A549 (cell line): ENCODE results near the gene CNTFR.

Experiments used
- EP300 ChIP-seq, 2 experiments: fragments of >200 bp; sonication (Bioruptor Twin); formaldehyde crosslinking; IDR thresholded peaks; 2 replicates in 1 of 2; 3 replicates in 1 of 2; pipeline ENCODE4 v1.6.1; 2016 to 2017
- MAX ChIP-seq: IDR thresholded peaks from 2 replicates; pipeline ENCODE4 v1.6.1; 2012
- MAZ ChIP-seq: fragments of 150-350 bp; IDR thresholded peaks from 2 replicates; pipeline ENCODE4 v1.6.1; 2014; ENCODE audit warnings: antibody characterized with exemption, low read depth, low read length, borderline replicate concordance
- PHF8 ChIP-seq: fragments of 200-600 bp; sonication (generic); IDR thresholded peaks from 2 replicates; pipeline ENCODE4 v1.6.1; 2016; ENCODE audit warnings: low read depth, mild to moderate bottlenecking, antibody characterized with exemption, moderate library complexity, borderline replicate concordance
- POLR2A ChIP-seq: IDR thresholded peaks from 2 replicates; pipeline ENCODE4 v1.6.1; 2012; ENCODE audit warnings: mild to moderate bottlenecking, low read length
- RAD21 ChIP-seq, 2 experiments: fragments of >200 bp in 1 of 2; sonication (Bioruptor Twin) in 1 of 2; formaldehyde crosslinking in 1 of 2; IDR thresholded peaks in 1 of 2; conservative IDR thresholded peaks in 1 of 2; 2 replicates in 1 of 2; 3 replicates in 1 of 2; pipeline ENCODE4 v1.6.1; 2012 to 2018; ENCODE audit warnings: inconsistent platforms in 1 of 2
- RCOR1 ChIP-seq: fragments of 150-350 bp; IDR thresholded peaks from 2 replicates; pipeline ENCODE4 v1.6.1; 2014; ENCODE audit warnings: antibody characterized with exemption, low read length, low read depth
- SMC3 ChIP-seq: fragments of >200 bp; sonication (Bioruptor Twin); formaldehyde crosslinking; IDR thresholded peaks from 3 replicates; pipeline ENCODE4 v1.6.1; 2018; ENCODE audit warnings: inconsistent platforms
- ZSCAN20 ChIP-seq: fragments of 250-450 bp; sonication (Bioruptor Pico); IDR thresholded peaks from 2 replicates; pipeline ENCODE4 v1.8.0; 2022; ENCODE audit warnings: mild to moderate bottlenecking, moderate library complexity
- TF ChIP-seq, protein P1 (sequence below): fragments of >200 bp; sonication (Bioruptor Twin); formaldehyde crosslinking; IDR thresholded peaks from 3 replicates; pipeline ENCODE4 v1.5.1; 2016
- TF ChIP-seq, protein P2 (sequence below): fragments of 450-650 bp; IDR thresholded peaks from 2 replicates; pipeline ENCODE4 v1.6.1; 2014; ENCODE audit warnings: antibody characterized with exemption
- TF ChIP-seq, protein P3 (sequence below): fragments of >200 bp; sonication (Bioruptor Twin); formaldehyde crosslinking; IDR thresholded peaks from 3 replicates; pipeline ENCODE4 v1.6.1; 2016
- TF ChIP-seq, protein P4 (sequence below): fragments of 250-450 bp; sonication (Bioruptor Pico); IDR thresholded peaks from 2 replicates; pipeline ENCODE4 v1.5.0; 2021; ENCODE audit warnings: mild to moderate bottlenecking, moderate library complexity, borderline replicate concordance

- TF ChIP-seq, protein P1, sequence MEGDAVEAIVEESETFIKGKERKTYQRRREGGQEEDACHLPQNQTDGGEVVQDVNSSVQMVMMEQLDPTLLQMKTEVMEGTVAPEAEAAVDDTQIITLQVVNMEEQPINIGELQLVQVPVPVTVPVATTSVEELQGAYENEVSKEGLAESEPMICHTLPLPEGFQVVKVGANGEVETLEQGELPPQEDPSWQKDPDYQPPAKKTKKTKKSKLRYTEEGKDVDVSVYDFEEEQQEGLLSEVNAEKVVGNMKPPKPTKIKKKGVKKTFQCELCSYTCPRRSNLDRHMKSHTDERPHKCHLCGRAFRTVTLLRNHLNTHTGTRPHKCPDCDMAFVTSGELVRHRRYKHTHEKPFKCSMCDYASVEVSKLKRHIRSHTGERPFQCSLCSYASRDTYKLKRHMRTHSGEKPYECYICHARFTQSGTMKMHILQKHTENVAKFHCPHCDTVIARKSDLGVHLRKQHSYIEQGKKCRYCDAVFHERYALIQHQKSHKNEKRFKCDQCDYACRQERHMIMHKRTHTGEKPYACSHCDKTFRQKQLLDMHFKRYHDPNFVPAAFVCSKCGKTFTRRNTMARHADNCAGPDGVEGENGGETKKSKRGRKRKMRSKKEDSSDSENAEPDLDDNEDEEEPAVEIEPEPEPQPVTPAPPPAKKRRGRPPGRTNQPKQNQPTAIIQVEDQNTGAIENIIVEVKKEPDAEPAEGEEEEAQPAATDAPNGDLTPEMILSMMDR, result no peak
- TF ChIP-seq MAX, result no peak
- no peak for TF ChIP-seq ZSCAN20 (CRISPR knock-in tag)
- no peak for TF ChIP-seq EP300 (IDR thresholded peaks at IDR 0.05)
- no peak for TF ChIP-seq RAD21 (conservative IDR thresholded peaks at IDR 0.05 in 1 of 2, IDR thresholded peaks at IDR 0.05 in 1 of 2)
- TF ChIP-seq, protein P2, sequence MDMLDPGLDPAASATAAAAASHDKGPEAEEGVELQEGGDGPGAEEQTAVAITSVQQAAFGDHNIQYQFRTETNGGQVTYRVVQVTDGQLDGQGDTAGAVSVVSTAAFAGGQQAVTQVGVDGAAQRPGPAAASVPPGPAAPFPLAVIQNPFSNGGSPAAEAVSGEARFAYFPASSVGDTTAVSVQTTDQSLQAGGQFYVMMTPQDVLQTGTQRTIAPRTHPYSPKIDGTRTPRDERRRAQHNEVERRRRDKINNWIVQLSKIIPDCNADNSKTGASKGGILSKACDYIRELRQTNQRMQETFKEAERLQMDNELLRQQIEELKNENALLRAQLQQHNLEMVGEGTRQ, result no peak
- TF ChIP-seq MAZ, result no peak
- TF ChIP-seq, protein P3, sequence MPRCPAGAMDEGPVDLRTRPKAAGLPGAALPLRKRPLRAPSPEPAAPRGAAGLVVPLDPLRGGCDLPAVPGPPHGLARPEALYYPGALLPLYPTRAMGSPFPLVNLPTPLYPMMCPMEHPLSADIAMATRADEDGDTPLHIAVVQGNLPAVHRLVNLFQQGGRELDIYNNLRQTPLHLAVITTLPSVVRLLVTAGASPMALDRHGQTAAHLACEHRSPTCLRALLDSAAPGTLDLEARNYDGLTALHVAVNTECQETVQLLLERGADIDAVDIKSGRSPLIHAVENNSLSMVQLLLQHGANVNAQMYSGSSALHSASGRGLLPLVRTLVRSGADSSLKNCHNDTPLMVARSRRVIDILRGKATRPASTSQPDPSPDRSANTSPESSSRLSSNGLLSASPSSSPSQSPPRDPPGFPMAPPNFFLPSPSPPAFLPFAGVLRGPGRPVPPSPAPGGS, result no peak
- no peak for TF ChIP-seq POLR2A
- TF ChIP-seq PHF8, result no peak
- no peak for TF ChIP-seq RCOR1
- no peak for TF ChIP-seq SMC3
- TF ChIP-seq, protein P4, sequence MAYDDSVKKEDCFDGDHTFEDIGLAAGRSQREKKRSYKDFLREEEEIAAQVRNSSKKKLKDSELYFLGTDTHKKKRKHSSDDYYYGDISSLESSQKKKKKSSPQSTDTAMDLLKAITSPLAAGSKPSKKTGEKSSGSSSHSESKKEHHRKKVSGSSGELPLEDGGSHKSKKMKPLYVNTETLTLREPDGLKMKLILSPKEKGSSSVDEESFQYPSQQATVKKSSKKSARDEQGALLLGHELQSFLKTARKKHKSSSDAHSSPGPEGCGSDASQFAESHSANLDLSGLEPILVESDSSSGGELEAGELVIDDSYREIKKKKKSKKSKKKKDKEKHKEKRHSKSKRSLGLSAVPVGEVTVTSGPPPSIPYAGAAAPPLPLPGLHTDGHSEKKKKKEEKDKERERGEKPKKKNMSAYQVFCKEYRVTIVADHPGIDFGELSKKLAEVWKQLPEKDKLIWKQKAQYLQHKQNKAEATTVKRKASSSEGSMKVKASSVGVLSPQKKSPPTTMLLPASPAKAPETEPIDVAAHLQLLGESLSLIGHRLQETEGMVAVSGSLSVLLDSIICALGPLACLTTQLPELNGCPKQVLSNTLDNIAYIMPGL (CRISPR knock-in tag), result no peak
Measured at GRCh38 chr9:34594177-34594576, 4.7 kb upstream of the CNTFR start.
